Naive thymus-derived CD4-positive, alpha-beta T cell (primary cell): ENCODE results near the gene ATP2A1. TPM values are rescaled to one million over a fixed set of nuclear protein-coding genes. Genes with fewer than 3 reads are reported as not detected.

Source experiments
- ATAC-seq: fragments of 150-1000 bp; cut with Tn5 transposase; 2 replicates; pipeline ENCODE4 v1.10.0; 2021; ENCODE audit warnings: mild to moderate bottlenecking, moderate library complexity
- CTCF ChIA-PET: fragments of 350-600 bp; sonication (Branson Sonifier 250); formaldehyde crosslinking; loops from one replicate; lab custom pipeline; 2021; ENCODE audit warnings: antibody characterized with exemption; lab: Charles Lee
- POLR2A ChIA-PET: fragments of 350-600 bp; sonication (Branson Sonifier 250); formaldehyde crosslinking; loops from one replicate; lab custom pipeline; 2021; ENCODE audit warnings: antibody characterized with exemption, inconsistent platforms; lab: Charles Lee
- DNase-seq, 9 donors: peaks; one replicate each; pipeline versions ENCODE4 v3.0.0 to v3.0.0-alpha.2; 2020 to 2022; ENCODE audit warnings: mixed read lengths in 1 of 9
- H3K27ac ChIP-seq: one replicate; pipeline ENCODE4 v1.7.0; 2013; ENCODE audit warnings: mild to moderate bottlenecking, low read depth, low read length, moderate library complexity
- H3K27me3 ChIP-seq, 2 donors: one replicate each; pipeline ENCODE4 v1.7.0; 2013; ENCODE audit warnings: low read length in 2 of 2, mild to moderate bottlenecking in 2 of 2, moderate library complexity in 2 of 2; ENCODE audit not compliant: control insufficient read depth in 2 of 2, insufficient read depth in 2 of 2
- H3K36me3 ChIP-seq, 3 experiments: 1 replicate in 2 of 3; 2 replicates in 1 of 3; pipeline ENCODE4 v1.7.0; 2013; ENCODE audit warnings: low read length in 3 of 3, mild to moderate bottlenecking in 3 of 3, moderate library complexity in 1 of 3; ENCODE audit not compliant: insufficient read depth in 3 of 3, control insufficient read depth in 2 of 3
- H3K4me1 ChIP-seq, 2 donors: one replicate each; pipeline ENCODE4 v1.7.0; 2013; ENCODE audit warnings: low read length in 2 of 2, mild to moderate bottlenecking in 2 of 2, moderate library complexity in 1 of 2; ENCODE audit not compliant: control insufficient read depth in 2 of 2, insufficient read depth in 2 of 2
- H3K4me3 ChIP-seq: 2 replicates; pipeline ENCODE4 v1.7.0; 2013; ENCODE audit warnings: mild to moderate bottlenecking, low read length
- H3K9me3 ChIP-seq, 3 experiments: 1 replicate in 2 of 3; 2 replicates in 1 of 3; pipeline ENCODE4 v1.7.0; 2013; ENCODE audit warnings: low read length in 3 of 3; ENCODE audit not compliant: control insufficient read depth in 2 of 3
- H3K27ac Mint-ChIP-seq, 9 donors: one replicate each; pipeline ENCODE4 v1.8.0; 2020 to 2022; ENCODE audit warnings: mixed read lengths in 9 of 9, mild to moderate bottlenecking in 8 of 9, moderate library complexity in 5 of 9, inconsistent platforms in 2 of 9
- H3K27me3 Mint-ChIP-seq, 5 donors: one replicate each; pipeline ENCODE4 v1.8.0; 2021 to 2022; ENCODE audit warnings: mixed read lengths in 5 of 5, mild to moderate bottlenecking in 1 of 5
- H3K36me3 Mint-ChIP-seq, 5 donors: one replicate each; pipeline ENCODE4 v1.8.0; 2020 to 2022; ENCODE audit warnings: mixed read lengths in 5 of 5, mild to moderate bottlenecking in 3 of 5, inconsistent platforms in 1 of 5
- H3K4me1 Mint-ChIP-seq, 7 donors: one replicate each; pipeline ENCODE4 v1.8.0; 2020 to 2022; ENCODE audit warnings: mixed read lengths in 7 of 7, mild to moderate bottlenecking in 3 of 7, inconsistent platforms in 1 of 7
- H3K4me3 Mint-ChIP-seq, 10 donors: one replicate each; pipeline ENCODE4 v1.8.0; 2020 to 2022; ENCODE audit warnings: mild to moderate bottlenecking in 10 of 10, mixed read lengths in 10 of 10, moderate library complexity in 6 of 10, inconsistent platforms in 2 of 10
- H3K9me3 Mint-ChIP-seq, 11 donors: one replicate each; pipeline ENCODE4 v1.8.0; 2020 to 2022; ENCODE audit warnings: mixed read lengths in 11 of 11, mild to moderate bottlenecking in 4 of 11, inconsistent platforms in 1 of 11, moderate library complexity in 1 of 11
- intact Hi-C, 2 donors: fragments of 100-400 bp; cut with micrococcal nuclease; formaldehyde crosslinking; loops; one replicate each; pipeline ENCODE4 v1.15.1; 2023
- polyA plus RNA-seq, 2 donors: library from polyadenylated mRNA; unstranded; fragments of 300-500 nt; fragmentation: Illumina TruSeq; gene quantifications; one replicate each; pipeline ENCODE4 v1.2.3, GENCODE V29; 2021
- total RNA-seq, 6 experiments: library from RNA in 5 of 6; stranded (reverse) in 5 of 6; gene quantifications; 1 replicate in 5 of 6; 2 replicates in 1 of 6; pipeline ENCODE4 v1.2.3 and lab custom pipeline; 2021 to 2026

ATP2A1 gene
- total and polyA plus RNA-seq, 7 experiments from 2014 or later, result 0.32 to 1.6 (median 0.89) TPM; not detected in 2

DNA sequence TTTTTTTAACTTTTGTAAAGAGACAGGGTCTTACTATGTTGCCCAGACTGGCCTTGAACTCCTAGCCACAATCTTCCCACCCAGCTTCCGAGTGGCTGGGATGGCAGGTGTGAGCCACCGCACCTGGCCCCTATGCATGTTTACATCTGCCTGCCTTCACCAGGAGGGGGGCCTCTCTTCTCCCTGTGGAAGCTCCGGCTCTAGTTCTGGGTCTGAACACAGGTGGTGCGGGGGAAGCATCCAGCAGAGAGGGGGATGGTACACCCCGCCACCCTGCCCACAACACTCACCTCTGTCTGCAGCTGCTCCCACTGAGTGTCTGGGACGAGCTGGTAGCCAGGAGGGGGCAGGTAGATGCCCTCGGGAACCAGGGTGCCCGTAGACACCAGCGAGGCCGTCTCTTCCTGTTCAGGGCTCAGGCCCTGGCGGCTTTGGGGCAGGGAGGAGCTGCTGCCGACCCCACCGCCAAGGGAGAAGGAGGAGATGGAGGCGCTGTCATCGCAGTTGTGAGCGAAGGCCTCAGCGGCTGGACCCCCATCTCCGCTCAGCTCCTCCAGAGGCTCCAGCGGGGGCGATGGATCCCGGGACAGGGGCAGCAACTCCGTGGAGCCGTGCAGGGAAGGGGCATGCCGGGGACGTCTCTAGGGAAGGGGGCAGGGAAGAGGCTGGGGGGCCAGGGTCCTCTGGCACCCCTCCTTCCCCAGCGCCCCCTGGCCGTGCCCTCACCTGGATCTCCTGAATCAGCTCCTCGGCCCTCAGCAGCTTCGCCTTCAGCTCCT is 35.8 kb downstream of the ATP2A1 start:
- Mint-ChIP-seq H3K4me3 (no peak overlapping the region), H3K36me3 (peaks cover 10 to 24% (median 17%) of the 10 kb centered on the region in 5 donors), H3K4me1 (peaks cover 0 to 2% (median 0%) of the 10 kb centered on the region in 7 donors), H3K9me3 (no peaks in the 10 kb centered on the region), H3K27ac (no peak overlapping the region), H3K27me3 (no peaks in the 10 kb centered on the region)
- ChIA-PET CTCF (interaction anchor here (0.5 kb wide), 1 partner anchor 31 kb away, joined by 3 read pairs; no protein-coding TSS in a partner anchor), POLR2A (interaction anchor here (1.5 kb wide), 1 partner anchor 11 kb away, joined by 7 read pairs; the partner anchor contains the start of gene RABEP2)
- Histone ChIP-seq H3K36me3 (peaks cover 0 to 69% (median 0%) of the 10 kb centered on the region in 3 experiments), H3K4me3 (no peak overlapping the region), H3K27ac (no peak overlapping the region), H3K4me1 (no peaks in the 10 kb centered on the region), H3K27me3 (no peaks in the 10 kb centered on the region), H3K9me3 (no peaks in the 10 kb centered on the region)
- ATAC-seq (no peak), DNase-seq (no peak)
- intact Hi-C loops, result no loop called here

DNA sequence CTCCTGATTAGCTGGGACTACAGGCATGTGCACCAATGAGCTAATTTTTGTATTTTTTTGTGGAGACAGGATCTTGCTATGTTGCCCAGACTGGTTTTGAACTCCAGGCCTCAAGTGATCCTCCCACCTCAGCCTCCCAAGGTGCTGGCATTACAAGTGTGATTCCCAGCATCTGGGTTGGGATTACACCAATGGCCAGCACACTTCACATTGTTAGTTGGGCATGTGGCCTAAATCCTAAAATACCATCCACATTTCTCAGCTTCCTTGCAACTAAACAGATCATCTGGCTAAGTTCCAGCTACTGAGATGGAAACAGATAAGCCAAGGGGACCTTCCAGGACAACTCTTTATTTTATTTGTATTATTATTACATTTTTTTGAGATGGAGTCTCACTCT is 36.9 kb downstream of the ATP2A1 start:
- Mint-ChIP-seq H3K27me3 (no peaks in the 10 kb centered on the region), H3K9me3 (no peaks in the 10 kb centered on the region), H3K27ac (peak overlapping the region in 1 of 9 donors; percentile 28), H3K36me3 (peaks cover 9 to 28% (median 17%) of the 10 kb centered on the region in 5 donors), H3K4me3 (no peak overlapping the region), H3K4me1 (peaks cover 0 to 2% (median 0%) of the 10 kb centered on the region in 7 donors)
- Histone ChIP-seq H3K9me3 (no peaks in the 10 kb centered on the region), H3K4me1 (no peaks in the 10 kb centered on the region), H3K27ac (no peak overlapping the region), H3K27me3 (no peaks in the 10 kb centered on the region), H3K36me3 (peaks cover 0 to 72% (median 0%) of the 10 kb centered on the region in 3 experiments), H3K4me3 (no peak overlapping the region)
- intact Hi-C loops, result no loop called here
- DNase-seq (no peak), ATAC-seq (no peak)
- ChIA-PET CTCF (no interaction called here), POLR2A (interaction anchor here (0.6 to 1.5 kb wide), 2 partner anchors 10 to 17 kb away, joined by 3 to 7 read pairs; partner anchors contain the start of gene RABEP2)

DNA sequence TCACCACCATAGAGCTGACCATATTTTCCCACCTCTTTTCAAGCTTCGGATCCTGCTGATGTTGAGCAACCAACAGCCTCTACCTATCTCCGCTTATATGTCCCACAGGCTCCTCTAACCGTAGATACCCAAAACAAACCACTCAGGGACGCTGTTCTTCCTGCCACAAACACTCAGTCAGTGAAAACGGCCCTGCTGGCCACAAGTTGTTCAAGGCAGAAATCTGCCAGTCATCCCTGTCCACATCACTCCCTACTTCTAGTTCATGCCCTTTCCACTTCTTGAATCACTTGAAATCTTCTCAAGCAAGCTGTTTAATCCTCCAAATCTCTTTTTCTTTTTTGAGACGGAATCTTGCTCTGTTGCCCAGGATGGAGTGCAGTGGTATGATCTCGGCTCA is 38.8 kb downstream of the ATP2A1 start:
- CTCF ChIA-PET, result interaction anchor here (0.7 to 1.0 kb wide), 2 partner anchors 11 to 37 kb away, joined by 3 to 5 read pairs; no protein-coding TSS in a partner anchor
- POLR2A ChIA-PET, result interaction anchor here (0.6 to 1.4 kb wide), 6 partner anchors 8 to 1539 kb away, joined by 3 to 6 read pairs (median 4); partner anchors contain the start of genes NFATC2IP and RABEP2
- H3K9me3 Mint-ChIP-seq, result no peaks in the 10 kb centered on the region
- H3K27ac Mint-ChIP-seq, result no peak overlapping the region
- intact Hi-C loops, result no loop called here
- Histone ChIP-seq H3K27ac (no peak overlapping the region), H3K4me1 (no peaks in the 10 kb centered on the region), H3K36me3 (peaks cover 0 to 70% (median 0%) of the 10 kb centered on the region in 3 experiments), H3K4me3 (no peak overlapping the region), H3K27me3 (no peaks in the 10 kb centered on the region), H3K9me3 (no peaks in the 10 kb centered on the region)
- ATAC-seq (no peak), DNase-seq (no peak)
- H3K36me3 Mint-ChIP-seq, result peaks cover 11 to 33% (median 18%) of the 10 kb centered on the region in 5 donors
- H3K4me3 Mint-ChIP-seq, result no peak overlapping the region
- no peaks in the 10 kb centered on the region for H3K27me3 Mint-ChIP-seq
- peaks cover 0 to 3% (median 0%) of the 10 kb centered on the region in 7 donors for H3K4me1 Mint-ChIP-seq

DNA sequence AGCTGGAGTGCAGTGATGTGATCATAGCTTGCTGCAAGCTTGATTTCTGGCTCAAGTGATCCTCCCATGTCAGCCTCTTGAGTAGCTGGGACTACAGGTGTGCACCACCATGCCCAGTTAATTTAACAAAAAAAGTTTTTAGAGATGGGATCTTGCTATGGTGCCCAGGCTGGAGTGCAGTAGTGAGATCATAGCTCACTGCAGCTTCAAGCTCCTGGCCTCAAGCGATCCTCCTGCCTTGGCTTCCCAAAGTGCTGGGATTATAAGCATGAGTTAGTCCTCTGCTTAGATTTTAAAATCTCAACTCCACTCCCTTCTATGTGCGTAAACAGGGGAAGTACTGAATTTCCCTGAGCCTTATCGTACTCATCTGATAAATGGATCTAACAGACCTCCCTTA is 40.4 kb downstream of the ATP2A1 start:
- Mint-ChIP-seq H3K27me3 (no peaks in the 10 kb centered on the region), H3K4me1 (peaks cover under 1 to 4% (median 4%) of the 10 kb centered on the region in 7 donors), H3K4me3 (no peak overlapping the region), H3K27ac (no peak overlapping the region), H3K36me3 (peaks cover 11 to 24% (median 13%) of the 10 kb centered on the region in 5 donors), H3K9me3 (no peaks in the 10 kb centered on the region)
- intact Hi-C loops, result no loop called here
- Histone ChIP-seq H3K4me3 (no peak overlapping the region), H3K36me3 (peaks cover 0 to 63% (median 0%) of the 10 kb centered on the region in 3 experiments), H3K9me3 (no peaks in the 10 kb centered on the region), H3K27ac (no peak overlapping the region), H3K27me3 (no peaks in the 10 kb centered on the region), H3K4me1 (no peaks in the 10 kb centered on the region)
- POLR2A ChIA-PET, result interaction anchor here (1.1 kb wide), 1 partner anchor 9 kb away, joined by 4 read pairs; no protein-coding TSS in a partner anchor
- ATAC-seq (no peak), DNase-seq (no peak)
- CTCF ChIA-PET, result no interaction called here

DNA sequence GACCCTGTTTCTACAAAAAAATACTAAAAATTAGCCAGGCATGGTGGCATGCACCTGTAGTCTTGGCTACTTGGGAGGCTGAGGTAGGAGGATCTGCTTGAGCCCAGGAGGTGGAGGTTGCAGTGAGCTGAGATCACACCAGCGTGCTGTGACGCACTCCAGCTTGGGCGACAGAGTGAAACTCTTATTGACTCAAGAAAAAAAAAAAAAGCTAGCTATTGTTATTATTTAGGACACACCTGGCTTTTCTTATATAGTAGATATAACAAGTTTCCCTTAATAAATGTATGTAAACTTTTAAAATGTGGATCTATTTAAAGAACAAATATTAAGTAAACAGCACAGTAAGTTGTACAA is 44.9 kb downstream of the ATP2A1 start:
- no peak for DNase-seq
- no peaks in the 10 kb centered on the region for H3K9me3 ChIP-seq
- peak overlapping the region; percentile 68 to 99 (median 82) for H3K27ac Mint-ChIP-seq
- H3K36me3 Mint-ChIP-seq, result peaks cover 0 to 9% (median 3%) of the 10 kb centered on the region in 5 donors
- no peaks in the 10 kb centered on the region for H3K27me3 Mint-ChIP-seq
- H3K4me3 Mint-ChIP-seq, result peak overlapping the region; percentile 44 to 97 (median 92)
- H3K9me3 Mint-ChIP-seq, result no peaks in the 10 kb centered on the region
- H3K4me1 Mint-ChIP-seq, result peaks cover 15 to 20% (median 18%) of the 10 kb centered on the region in 7 donors
- ChIA-PET CTCF (interaction anchor here (0.6 to 1.0 kb wide), 2 partner anchors 21 to 26 kb away, joined by 3 read pairs; no protein-coding TSS in a partner anchor), POLR2A (interaction anchor here (0.6 to 1.6 kb wide), 4 partner anchors 44 to 100 kb away, joined by 3 to 5 read pairs (median 4); partner anchors contain the start of genes ATP2A1 and LAT)
- intact Hi-C loops, result no loop called here
- H3K27me3 ChIP-seq, result no peaks in the 10 kb centered on the region
- no peak overlapping the region for H3K4me3 ChIP-seq
- H3K27ac ChIP-seq, result no peak overlapping the region
- H3K4me1 ChIP-seq, result peaks cover 7 to 8% of the 10 kb centered on the region in 2 donors
- peaks cover 0 to 36% (median 0%) of the 10 kb centered on the region in 3 experiments for H3K36me3 ChIP-seq
- no peak for ATAC-seq

DNA sequence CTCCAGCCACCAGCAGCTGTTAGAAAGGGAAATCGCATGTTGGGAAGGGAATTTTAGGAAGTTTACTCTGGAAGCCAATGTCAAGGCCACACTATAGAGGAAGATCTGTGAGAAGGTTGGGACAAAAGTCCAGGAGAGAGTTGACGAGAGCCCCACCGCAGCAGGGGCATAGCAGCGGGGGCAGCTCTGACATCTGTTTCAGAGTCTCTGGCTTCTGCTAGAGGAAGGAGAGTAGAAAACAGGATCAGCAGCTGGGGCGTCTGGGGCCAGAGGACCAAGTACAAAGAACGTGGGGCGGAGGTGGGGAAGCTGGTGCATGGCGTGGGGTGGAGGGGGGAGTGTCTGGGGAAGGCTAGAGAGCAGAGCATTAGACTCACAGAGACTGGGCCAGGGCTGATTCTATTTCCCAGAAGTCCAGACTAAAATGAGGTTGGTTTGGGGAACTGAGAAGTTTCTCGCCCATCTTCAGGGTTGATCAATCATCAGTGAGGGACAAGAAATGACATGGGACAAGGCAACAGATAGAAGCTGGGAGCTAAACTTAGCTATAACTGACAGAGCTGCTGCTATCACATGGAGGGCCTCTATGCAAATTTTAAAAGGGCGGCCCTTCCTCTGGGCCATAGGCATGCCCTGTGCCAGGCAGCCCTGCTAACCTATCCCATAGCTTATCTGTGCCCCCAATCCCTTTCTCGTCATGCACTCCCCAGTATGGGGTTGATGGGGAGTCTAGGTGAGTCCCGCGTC is 45.5 kb downstream of the ATP2A1 start:
- Histone ChIP-seq H3K27ac (peak overlapping the region; percentile 99), H3K4me3 (no peak overlapping the region), H3K9me3 (no peaks in the 10 kb centered on the region), H3K27me3 (no peaks in the 10 kb centered on the region), H3K36me3 (peaks cover 0 to 33% (median 0%) of the 10 kb centered on the region in 3 experiments), H3K4me1 (peaks cover 7 to 8% of the 10 kb centered on the region in 2 donors)
- H3K9me3 Mint-ChIP-seq, result no peaks in the 10 kb centered on the region
- H3K4me1 Mint-ChIP-seq, result peaks cover 15 to 21% (median 18%) of the 10 kb centered on the region in 7 donors
- DNase-seq, result no peak
- peaks cover 0 to 9% (median 3%) of the 10 kb centered on the region in 5 donors for H3K36me3 Mint-ChIP-seq
- POLR2A ChIA-PET, result interaction anchor here (0.6 to 2.8 kb wide), 6 partner anchors 30 to 104 kb away, joined by 3 to 8 read pairs (median 4); partner anchors contain the start of gene TUFM
- peak overlapping the region; percentile 74 to 99 (median 98) for H3K27ac Mint-ChIP-seq
- H3K4me3 Mint-ChIP-seq, result peak overlapping the region; percentile 72 to 97 (median 94)
- intact Hi-C loops, result loop anchor here (1.0 to 2.0 kb wide), 2 partner anchors 45 to 51 kb away; partner anchors contain the start of gene SPNS1 (in 1 of the 2)
- no peak for ATAC-seq
- CTCF ChIA-PET, result interaction anchor here (0.6 to 1.2 kb wide), 5 partner anchors 21 to 102 kb away, joined by 3 read pairs; partner anchors contain the start of gene ATXN2L
- H3K27me3 Mint-ChIP-seq, result no peaks in the 10 kb centered on the region
